Ishikawa (cell line): ENCODE data around the gene ZNF618.

ENCODE experiments used
- CEBPB ChIP-seq: IDR thresholded peaks from 2 replicates; pipeline ENCODE4 v1.6.1; 2012
- CREB1 ChIP-seq: IDR thresholded peaks from 2 replicates; pipeline ENCODE4 v1.6.1; 2012; ENCODE audit warnings: low read depth
- EGR1 ChIP-seq: IDR thresholded peaks from 2 replicates; pipeline ENCODE4 v1.6.1; 2012
- EP300 ChIP-seq: IDR thresholded peaks from 2 replicates; pipeline ENCODE4 v1.6.1; 2012; ENCODE audit warnings: borderline replicate concordance
- FOXM1 ChIP-seq: IDR thresholded peaks from 2 replicates; pipeline ENCODE4 v1.6.1; 2012; ENCODE audit warnings: low read depth, borderline replicate concordance
- NFIC ChIP-seq: IDR thresholded peaks from 2 replicates; pipeline ENCODE4 v1.6.1; 2012
- RAD21 ChIP-seq: IDR thresholded peaks from 2 replicates; pipeline ENCODE4 v1.6.1; 2012; ENCODE audit warnings: low read depth
- TAF1 ChIP-seq: IDR thresholded peaks from 2 replicates; pipeline ENCODE4 v1.6.1; 2012; ENCODE audit warnings: low read depth, mild to moderate bottlenecking
- TCF12 ChIP-seq: IDR thresholded peaks from 2 replicates; pipeline ENCODE4 v1.6.1; 2012; ENCODE audit warnings: low read depth
- TEAD4 ChIP-seq: IDR thresholded peaks from 2 replicates; pipeline ENCODE4 v1.6.1; 2012
- YY1 ChIP-seq: IDR thresholded peaks from 2 replicates; pipeline ENCODE4 v1.6.1; 2012; ENCODE audit warnings: low read depth
- ZBTB7A ChIP-seq: IDR thresholded peaks from 2 replicates; pipeline ENCODE4 v1.6.1; 2012; ENCODE audit warnings: low read depth
- TF ChIP-seq, protein P1 (sequence below): IDR thresholded peaks from 2 replicates; pipeline ENCODE4 v1.6.1; 2012; ENCODE audit warnings: low read depth, mild to moderate bottlenecking
- TF ChIP-seq, protein P2 (sequence below): IDR thresholded peaks from 2 replicates; pipeline ENCODE4 v1.6.1; 2012
- TF ChIP-seq, protein P3 (sequence below): IDR thresholded peaks from 2 replicates; pipeline ENCODE4 v1.6.1; 2012

Gene ZNF618

DNA sequence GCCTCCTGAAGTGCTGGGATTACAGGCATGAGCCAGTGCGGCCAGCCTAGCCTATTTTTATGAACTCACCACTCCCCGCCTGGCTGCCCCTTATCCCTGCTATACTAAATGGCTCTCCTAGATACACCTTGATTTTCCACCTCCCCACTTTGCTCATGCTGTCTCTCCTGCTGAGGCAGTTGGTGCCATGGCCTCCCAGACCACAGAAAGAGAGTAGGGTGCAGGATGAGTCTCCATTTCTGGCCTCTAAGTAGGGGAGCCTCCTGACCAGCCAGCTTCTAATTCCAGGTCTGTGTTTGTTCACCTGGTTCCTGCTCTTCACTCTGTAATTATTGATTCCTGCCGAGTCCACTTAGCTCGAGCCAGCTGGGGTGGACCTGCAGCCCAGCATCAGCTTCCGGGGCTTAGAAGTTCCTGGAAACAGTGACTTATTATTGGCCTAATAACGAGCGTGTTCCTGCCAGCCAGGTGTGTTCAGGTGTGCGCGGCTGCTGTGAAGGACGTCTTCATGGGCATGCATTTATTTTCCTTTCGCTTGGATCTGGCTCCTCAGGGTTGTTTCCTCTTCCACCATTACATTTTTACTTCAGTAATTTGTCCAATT is 34.0 kb downstream of the ZNF618 start:
- TF ChIP-seq ZBTB7A: no peak
- no peak for TF ChIP-seq TAF1
- TF ChIP-seq NFIC: no peak
- TF ChIP-seq TEAD4: no peak
- TF ChIP-seq, protein P1, sequence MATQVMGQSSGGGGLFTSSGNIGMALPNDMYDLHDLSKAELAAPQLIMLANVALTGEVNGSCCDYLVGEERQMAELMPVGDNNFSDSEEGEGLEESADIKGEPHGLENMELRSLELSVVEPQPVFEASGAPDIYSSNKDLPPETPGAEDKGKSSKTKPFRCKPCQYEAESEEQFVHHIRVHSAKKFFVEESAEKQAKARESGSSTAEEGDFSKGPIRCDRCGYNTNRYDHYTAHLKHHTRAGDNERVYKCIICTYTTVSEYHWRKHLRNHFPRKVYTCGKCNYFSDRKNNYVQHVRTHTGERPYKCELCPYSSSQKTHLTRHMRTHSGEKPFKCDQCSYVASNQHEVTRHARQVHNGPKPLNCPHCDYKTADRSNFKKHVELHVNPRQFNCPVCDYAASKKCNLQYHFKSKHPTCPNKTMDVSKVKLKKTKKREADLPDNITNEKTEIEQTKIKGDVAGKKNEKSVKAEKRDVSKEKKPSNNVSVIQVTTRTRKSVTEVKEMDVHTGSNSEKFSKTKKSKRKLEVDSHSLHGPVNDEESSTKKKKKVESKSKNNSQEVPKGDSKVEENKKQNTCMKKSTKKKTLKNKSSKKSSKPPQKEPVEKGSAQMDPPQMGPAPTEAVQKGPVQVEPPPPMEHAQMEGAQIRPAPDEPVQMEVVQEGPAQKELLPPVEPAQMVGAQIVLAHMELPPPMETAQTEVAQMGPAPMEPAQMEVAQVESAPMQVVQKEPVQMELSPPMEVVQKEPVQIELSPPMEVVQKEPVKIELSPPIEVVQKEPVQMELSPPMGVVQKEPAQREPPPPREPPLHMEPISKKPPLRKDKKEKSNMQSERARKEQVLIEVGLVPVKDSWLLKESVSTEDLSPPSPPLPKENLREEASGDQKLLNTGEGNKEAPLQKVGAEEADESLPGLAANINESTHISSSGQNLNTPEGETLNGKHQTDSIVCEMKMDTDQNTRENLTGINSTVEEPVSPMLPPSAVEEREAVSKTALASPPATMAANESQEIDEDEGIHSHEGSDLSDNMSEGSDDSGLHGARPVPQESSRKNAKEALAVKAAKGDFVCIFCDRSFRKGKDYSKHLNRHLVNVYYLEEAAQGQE: no peak
- no peak for TF ChIP-seq YY1
- TF ChIP-seq CEBPB: no peak
- no peak for TF ChIP-seq TCF12
- TF ChIP-seq EP300: no peak
- TF ChIP-seq RAD21: no peak
- no peak for TF ChIP-seq CREB1
- no peak for TF ChIP-seq EGR1
- TF ChIP-seq FOXM1: no peak

DNA sequence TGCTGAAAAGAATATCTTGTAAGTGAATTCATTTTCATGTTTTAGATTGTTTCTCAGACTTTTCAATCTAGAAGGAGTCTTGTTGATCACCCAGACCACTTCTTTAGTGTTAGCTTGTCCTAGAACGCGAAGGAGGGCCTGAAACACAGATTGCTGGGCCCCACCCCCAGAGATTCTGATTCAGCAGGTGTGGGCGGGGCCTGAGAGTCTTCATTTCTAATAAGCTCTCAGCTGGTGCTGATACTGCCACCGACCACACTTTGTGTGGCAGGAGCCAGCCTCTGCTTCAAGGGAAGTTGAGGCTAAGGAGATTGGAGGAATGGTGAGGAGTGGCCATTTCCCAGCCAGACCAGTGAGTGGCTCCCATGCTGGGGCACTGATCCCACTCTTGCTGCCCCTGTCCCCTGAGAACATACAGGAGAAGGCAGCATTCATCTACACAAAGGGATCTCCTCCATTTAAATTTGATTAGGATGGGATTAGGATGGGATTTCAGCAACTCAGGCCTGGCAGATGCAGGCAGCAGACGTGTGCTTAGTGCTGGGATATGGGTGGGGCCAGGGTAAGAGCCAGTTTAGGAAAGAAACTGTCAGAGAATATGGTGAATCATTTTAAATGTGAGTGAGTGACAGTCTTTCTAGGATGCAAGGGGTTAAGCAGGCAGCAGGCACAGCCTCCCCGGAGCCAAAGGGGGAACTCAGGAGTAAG is 35.9 kb downstream of the ZNF618 start:
- no peak for TF ChIP-seq NFIC

DNA sequence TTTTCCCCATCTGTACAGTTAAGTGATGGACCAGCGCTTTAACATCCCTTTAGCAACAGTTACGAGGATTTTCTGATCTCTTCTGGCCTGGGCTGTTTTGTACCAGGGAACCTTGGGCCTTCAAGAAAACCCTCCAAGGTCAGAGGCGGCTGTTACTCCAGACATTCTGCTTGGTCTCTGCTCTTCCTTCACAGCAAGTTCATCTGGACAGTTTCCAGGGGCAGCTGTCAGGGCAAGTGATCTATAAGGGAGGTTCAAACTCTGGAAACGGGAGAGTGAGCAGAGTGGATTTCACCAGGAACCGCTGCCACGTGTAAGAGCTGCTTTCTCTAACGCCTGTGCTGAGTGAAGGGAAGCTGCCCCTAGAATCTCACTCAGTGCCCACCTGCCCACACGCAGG is 36.7 kb downstream of the ZNF618 start:
- TF ChIP-seq RAD21 (no peak), TEAD4 (no peak), CEBPB (no peak), NFIC (no peak), FOXM1 (no peak), ZBTB7A (no peak), TCF12 (no peak), CREB1 (no peak), TAF1 (no peak), EGR1 (no peak), EP300 (no peak), YY1 (no peak)
- TF ChIP-seq, protein P2, sequence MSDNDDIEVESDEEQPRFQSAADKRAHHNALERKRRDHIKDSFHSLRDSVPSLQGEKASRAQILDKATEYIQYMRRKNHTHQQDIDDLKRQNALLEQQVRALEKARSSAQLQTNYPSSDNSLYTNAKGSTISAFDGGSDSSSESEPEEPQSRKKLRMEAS: no peak
- TF ChIP-seq, protein P1: no peak
- TF ChIP-seq, protein P3, sequence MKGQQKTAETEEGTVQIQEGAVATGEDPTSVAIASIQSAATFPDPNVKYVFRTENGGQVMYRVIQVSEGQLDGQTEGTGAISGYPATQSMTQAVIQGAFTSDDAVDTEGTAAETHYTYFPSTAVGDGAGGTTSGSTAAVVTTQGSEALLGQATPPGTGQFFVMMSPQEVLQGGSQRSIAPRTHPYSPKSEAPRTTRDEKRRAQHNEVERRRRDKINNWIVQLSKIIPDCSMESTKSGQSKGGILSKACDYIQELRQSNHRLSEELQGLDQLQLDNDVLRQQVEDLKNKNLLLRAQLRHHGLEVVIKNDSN: no peak

DNA sequence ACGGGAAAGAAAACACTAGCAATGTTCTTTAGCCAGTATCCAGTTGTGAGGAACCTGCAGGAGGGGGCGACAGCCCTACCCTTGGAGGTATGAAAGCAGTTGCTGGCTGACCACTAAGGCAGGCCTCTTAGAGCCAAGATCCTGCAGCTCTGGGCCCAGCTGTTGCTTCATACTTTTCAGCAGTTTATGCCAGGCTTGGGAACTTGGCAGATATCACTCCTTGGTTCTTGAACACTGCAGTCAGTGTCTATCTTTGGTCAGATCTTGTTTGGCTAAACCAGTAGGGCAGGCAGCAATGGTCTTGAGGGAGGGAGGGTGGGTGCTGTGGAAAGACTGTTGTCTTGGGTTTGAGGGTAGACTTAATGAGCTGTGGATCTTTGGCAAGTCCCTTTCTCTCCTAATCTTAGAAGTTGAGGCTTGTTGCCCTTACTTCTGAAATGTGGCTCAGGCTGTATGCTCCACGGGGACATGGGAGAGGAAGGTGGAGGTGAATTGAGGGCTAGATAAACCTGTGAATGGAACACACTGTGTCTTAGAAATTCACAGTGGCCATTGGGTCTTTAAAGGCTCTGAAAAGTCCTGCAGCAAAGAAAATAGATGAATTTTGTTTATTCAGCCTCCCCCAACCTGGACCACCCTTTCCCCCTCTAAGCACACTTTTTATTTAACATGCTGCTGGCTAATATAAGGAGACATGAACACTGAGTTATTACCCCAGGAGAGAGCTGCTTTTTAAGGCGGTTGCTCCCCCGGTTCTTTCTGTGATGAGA is 37.5 kb downstream of the ZNF618 start:
- no peak for TF ChIP-seq NFIC
- TF ChIP-seq TAF1: no peak
- TF ChIP-seq ZBTB7A: no peak
- TF ChIP-seq EP300: no peak
- no peak for TF ChIP-seq TCF12
- no peak for TF ChIP-seq TEAD4
- TF ChIP-seq YY1: no peak
- TF ChIP-seq RAD21: no peak
- TF ChIP-seq EGR1: no peak
- TF ChIP-seq CREB1: no peak
- TF ChIP-seq, protein P3: no peak
- no peak for TF ChIP-seq FOXM1
- TF ChIP-seq CEBPB: no peak
- TF ChIP-seq, protein P1: no peak
- TF ChIP-seq, protein P2: no peak
